ENCODE data around the gene CCDC28B. TPM values are rescaled to one million over a fixed set of nuclear protein-coding genes. Genes with fewer than 3 reads are reported as not detected.

The CCDC28B gene
- total RNA-seq, 1 experiment from 2014 or later, result 15.6 TPM

- intact Hi-C loops (cut with micrococcal nuclease; ENCODE audit: unreplicated experiment), result no loop called here
- CTCF ChIA-PET, result no interaction called here
- POLR2A ChIA-PET (ENCODE audit: low non-redundant PET), result no interaction called here
Measured at GRCh38 chr1:32181563-32181962, 18.8 kb upstream of the CCDC28B start.

GRCh38 chr1:32182060-32182459 lies 18.3 kb upstream of the CCDC28B start:
- Histone ChIP-seq H3K4me1 (ENCODE audit: insufficient read depth, low read length, poor library complexity, severe bottlenecking) (peaks cover 19% of the 10 kb centered on the region), H3K9me3 (ENCODE audit: low read depth, low read length, poor library complexity, severe bottlenecking) (no peaks in the 10 kb centered on the region), H3K27me3 (replicated peaks; ENCODE audit: insufficient read depth, low read depth, low read length, poor library complexity) (no peaks in the 10 kb centered on the region), H3K27ac (ENCODE audit: low read depth, low read length, poor library complexity, severe bottlenecking) (no peak overlapping the region), H3K4me3 (ENCODE audit: low read depth, low read length, poor library complexity, severe bottlenecking) (peak overlapping the region; percentile 52), H3K36me3 (ENCODE audit: insufficient read depth, low read length, poor library complexity, severe bottlenecking) (peaks cover 48% of the 10 kb centered on the region)
- POLR2A ChIA-PET (ENCODE audit: low non-redundant PET), result no interaction called here
- no peak for TF ChIP-seq CTCF (conservative IDR thresholded peaks at IDR 0.05; ENCODE audit: low read depth, low read length)
- TF ChIP-seq EZH2 (IDR thresholded peaks at IDR 0.05; ENCODE audit: borderline replicate concordance, low read depth, low read length, poor library complexity, severe bottlenecking), result no peak
- DNase-seq (ENCODE audit: low spot score), result no peak
- CTCF ChIA-PET, result no interaction called here
- BruUV-seq (replicated peaks), result no TSS peak
- intact Hi-C loops (cut with micrococcal nuclease; ENCODE audit: unreplicated experiment), result no loop called here

More at GRCh38 chr1:32181563-32181962, 18.8 kb upstream of the CCDC28B start:
- H3K27me3 ChIP-seq (replicated peaks; ENCODE audit: insufficient read depth, low read depth, low read length, poor library complexity), result no peaks in the 10 kb centered on the region
- peaks cover 43% of the 10 kb centered on the region for H3K36me3 ChIP-seq (ENCODE audit: insufficient read depth, low read length, poor library complexity, severe bottlenecking)
- no peak for TF ChIP-seq CTCF (conservative IDR thresholded peaks at IDR 0.05; ENCODE audit: low read depth, low read length)
- no peak for TF ChIP-seq EZH2 (IDR thresholded peaks at IDR 0.05; ENCODE audit: borderline replicate concordance, low read depth, low read length, poor library complexity, severe bottlenecking)
- no peaks in the 10 kb centered on the region for H3K9me3 ChIP-seq (ENCODE audit: low read depth, low read length, poor library complexity, severe bottlenecking)
- no peak for DNase-seq (ENCODE audit: low spot score)
- H3K4me3 ChIP-seq (ENCODE audit: low read depth, low read length, poor library complexity, severe bottlenecking), result peak overlapping the region; percentile 52
- no TSS peak for BruUV-seq (replicated peaks)
- H3K27ac ChIP-seq (ENCODE audit: low read depth, low read length, poor library complexity, severe bottlenecking), result peak overlapping the region; percentile 94
- H3K4me1 ChIP-seq (ENCODE audit: insufficient read depth, low read length, poor library complexity, severe bottlenecking), result peaks cover 19% of the 10 kb centered on the region

- intact Hi-C loops (cut with micrococcal nuclease; ENCODE audit: unreplicated experiment), result no loop called here
- Histone ChIP-seq H3K4me3 (ENCODE audit: low read depth, low read length, poor library complexity, severe bottlenecking) (no peak overlapping the region), H3K4me1 (ENCODE audit: insufficient read depth, low read length, poor library complexity, severe bottlenecking) (peaks cover 19% of the 10 kb centered on the region), H3K36me3 (ENCODE audit: insufficient read depth, low read length, poor library complexity, severe bottlenecking) (peaks cover 73% of the 10 kb centered on the region), H3K9me3 (ENCODE audit: low read depth, low read length, poor library complexity, severe bottlenecking) (no peaks in the 10 kb centered on the region), H3K27ac (ENCODE audit: low read depth, low read length, poor library complexity, severe bottlenecking) (no peak overlapping the region), H3K27me3 (replicated peaks; ENCODE audit: insufficient read depth, low read depth, low read length, poor library complexity) (no peaks in the 10 kb centered on the region)
- POLR2A ChIA-PET (ENCODE audit: low non-redundant PET), result no interaction called here
- TF ChIP-seq CTCF (conservative IDR thresholded peaks at IDR 0.05; ENCODE audit: low read depth, low read length) (no peak), EZH2 (IDR thresholded peaks at IDR 0.05; ENCODE audit: borderline replicate concordance, low read depth, low read length, poor library complexity, severe bottlenecking) (no peak)
- BruUV-seq (replicated peaks), result no TSS peak
- no peak for DNase-seq (ENCODE audit: low spot score)
- CTCF ChIA-PET, result no interaction called here
Measured at GRCh38 chr1:32184650-32185049, 15.7 kb upstream of the CCDC28B start.
